ENCODE results near the gene RNF113A.
"Not testable (repeated sequence)": the region's sequence is repeated elsewhere in the genome, so short reads cannot be mapped to it uniquely, and the experiment has no call there.

The RNF113A gene

DNA sequence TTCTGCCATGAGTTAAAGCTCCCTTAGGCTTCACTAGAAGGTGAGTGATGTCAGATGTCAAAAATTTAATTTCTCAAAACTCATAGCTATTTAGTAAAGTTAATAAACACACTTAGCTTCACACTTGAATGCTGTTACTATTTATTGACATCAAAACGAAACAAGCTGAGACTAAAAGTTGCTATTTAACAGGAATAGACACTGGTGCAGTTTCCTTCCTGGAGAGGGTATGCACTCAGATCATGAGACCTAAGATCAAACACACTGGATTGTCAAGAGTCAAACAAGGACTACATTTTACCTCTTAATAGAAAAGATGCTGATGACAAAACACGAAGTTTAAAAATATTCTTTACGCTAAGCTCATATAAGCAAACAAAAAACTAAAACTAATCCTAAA is 37.6 kb downstream of the RNF113A start:
- DNase-seq (ENCODE audit: low read depth), result no peak

DNA sequence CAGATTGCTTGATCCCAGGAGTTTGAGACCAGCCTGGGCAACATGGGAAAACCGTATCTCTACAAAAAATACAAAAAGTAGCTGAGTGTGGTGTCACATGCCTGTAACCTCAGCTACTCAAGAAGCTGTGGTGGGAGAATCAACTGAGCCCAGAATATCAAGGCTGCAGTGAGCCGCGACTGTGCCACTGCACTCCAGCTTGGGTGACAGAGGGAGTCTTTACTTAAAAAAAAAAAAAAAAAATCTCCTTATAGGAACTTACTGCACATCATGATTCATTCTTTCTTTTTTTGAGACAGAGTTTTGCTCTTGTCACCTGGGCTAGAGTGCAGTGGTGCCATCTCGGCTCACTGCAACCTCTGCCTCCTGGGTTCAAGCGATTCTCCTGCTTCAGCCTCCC is 43.1 kb downstream of the RNF113A start:
- no peak for DNase-seq (ENCODE audit: low read depth)

DNA sequence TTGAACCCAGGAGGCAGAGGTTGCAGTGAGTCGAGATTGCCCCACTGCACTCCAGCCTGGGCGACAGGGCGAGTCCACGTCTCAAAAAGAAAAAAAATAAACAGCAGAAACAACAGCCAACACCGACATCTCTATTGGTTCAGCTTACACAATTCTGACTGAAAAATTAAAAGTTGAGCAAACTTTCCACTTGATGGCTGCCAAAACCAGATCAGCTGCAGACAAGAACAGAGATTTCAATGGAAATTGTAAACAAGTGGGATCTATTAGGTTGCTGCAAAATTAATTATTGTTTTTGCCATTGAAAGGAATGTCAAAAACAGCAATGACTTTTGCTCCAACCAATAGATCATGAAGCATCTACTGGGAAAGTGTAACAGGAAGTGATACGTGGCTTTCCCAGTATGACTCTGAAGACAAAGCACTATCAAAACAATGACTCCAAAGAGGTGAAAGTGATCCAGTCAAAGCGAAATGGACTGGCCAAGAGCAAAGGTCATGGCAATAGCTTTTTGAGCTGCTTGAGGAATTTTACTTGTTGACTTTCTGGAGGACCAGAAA is 45.1 kb downstream of the RNF113A start:
- DNase-seq (ENCODE audit: low read depth), result no peak

- DNase-seq (ENCODE audit: low read depth), result not testable (repeated sequence)
These were observed 47.3 kb downstream of the RNF113A start for GRCh38 chrX:119824221-119824620.

DNA sequence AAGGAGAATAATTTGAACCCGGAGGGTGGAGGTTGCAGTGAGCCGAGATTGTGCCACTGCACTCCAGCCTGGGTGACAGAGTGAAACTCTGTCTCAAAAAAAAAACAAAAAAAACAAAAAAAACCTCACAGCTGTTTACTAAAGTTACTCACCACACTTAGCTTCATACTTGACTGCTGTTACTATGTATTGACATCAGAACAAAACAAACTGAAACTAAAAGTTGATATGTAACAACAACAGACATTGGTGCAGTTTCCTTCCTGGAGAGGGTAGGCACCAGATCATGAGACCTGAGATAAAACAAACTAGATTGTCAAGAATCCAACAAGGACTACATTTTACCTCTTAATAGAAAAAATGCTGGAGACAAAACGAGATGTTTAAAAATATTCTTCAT is 49.8 kb downstream of the RNF113A start:
- not testable (repeated sequence) for DNase-seq (ENCODE audit: low read depth)

Measured in stimulated activated CD4-positive, alpha-beta T cell treated with anti-CD3 and anti-CD28 coated beads, Interleukin-2, amount 100 ng/mL, for 4 hours (primary cell).